K562 treated with DMSO at 1 percent for 48 hours (cell line): ENCODE results near the gene STRIP2. TPM values are rescaled to one million over a fixed set of nuclear protein-coding genes. Genes with fewer than 3 reads are reported as not detected.

Experiments
- total RNA-seq: library from RNA; unstranded; fragments of 300-600 nt; gene quantifications from 2 replicates; pipeline ENCODE4 v1.2.3, GENCODE V29; 2022; ENCODE audit warnings: low replicate concordance; ENCODE audit errors: extremely low read depth

STRIP2 gene, protein sequence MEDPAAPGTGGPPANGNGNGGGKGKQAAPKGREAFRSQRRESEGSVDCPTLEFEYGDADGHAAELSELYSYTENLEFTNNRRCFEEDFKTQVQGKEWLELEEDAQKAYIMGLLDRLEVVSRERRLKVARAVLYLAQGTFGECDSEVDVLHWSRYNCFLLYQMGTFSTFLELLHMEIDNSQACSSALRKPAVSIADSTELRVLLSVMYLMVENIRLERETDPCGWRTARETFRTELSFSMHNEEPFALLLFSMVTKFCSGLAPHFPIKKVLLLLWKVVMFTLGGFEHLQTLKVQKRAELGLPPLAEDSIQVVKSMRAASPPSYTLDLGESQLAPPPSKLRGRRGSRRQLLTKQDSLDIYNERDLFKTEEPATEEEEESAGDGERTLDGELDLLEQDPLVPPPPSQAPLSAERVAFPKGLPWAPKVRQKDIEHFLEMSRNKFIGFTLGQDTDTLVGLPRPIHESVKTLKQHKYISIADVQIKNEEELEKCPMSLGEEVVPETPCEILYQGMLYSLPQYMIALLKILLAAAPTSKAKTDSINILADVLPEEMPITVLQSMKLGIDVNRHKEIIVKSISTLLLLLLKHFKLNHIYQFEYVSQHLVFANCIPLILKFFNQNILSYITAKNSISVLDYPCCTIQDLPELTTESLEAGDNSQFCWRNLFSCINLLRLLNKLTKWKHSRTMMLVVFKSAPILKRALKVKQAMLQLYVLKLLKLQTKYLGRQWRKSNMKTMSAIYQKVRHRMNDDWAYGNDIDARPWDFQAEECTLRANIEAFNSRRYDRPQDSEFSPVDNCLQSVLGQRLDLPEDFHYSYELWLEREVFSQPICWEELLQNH
- total RNA-seq = 69.3 TPM in 1 of 2 replicates, not detected in the other

DNA sequence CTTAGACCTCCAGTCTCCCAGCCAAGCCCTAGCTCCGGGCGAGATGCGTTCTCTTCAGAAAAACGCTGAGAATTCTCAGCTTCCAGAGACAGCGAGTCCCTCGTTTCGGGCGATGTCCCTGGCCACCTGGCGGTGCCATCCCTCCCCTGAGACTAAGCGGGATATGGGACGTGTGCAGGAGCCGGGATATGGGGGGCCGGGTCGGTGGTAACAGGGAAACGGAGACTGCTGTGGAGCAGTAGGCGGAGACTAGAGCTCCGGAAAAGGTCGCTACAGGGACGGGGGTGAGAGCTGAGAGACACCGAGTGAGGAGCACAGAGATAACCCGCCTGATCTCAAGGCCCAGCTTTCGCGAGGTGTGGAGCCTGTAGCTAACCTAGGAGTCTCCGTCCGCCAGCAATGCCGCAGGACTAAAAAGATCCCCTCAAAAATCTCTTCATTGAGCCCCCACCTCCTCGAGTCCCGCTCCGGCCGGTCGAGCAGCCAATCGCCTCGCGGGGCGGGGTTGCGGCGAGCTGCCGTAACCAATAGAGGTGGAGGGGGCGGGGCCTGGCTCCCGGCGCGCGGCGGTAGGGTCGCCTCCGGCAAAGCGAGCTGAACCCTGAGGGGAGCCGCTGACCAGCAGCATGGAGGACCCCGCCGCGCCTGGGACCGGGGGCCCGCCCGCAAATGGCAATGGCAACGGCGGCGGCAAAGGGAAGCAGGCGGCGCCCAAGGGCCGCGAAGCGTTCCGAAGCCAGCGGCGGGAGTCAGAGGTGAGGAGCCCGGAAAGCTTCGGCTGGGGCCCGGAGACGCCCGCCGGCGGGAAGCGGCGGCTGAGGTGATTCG lies at the start of gene STRIP2:
STRIP2 (plus strand) TSS at position 586 of the 828 bp plus-strand sequence; CDS start at position 627, 41 bp downstream.

DNA sequence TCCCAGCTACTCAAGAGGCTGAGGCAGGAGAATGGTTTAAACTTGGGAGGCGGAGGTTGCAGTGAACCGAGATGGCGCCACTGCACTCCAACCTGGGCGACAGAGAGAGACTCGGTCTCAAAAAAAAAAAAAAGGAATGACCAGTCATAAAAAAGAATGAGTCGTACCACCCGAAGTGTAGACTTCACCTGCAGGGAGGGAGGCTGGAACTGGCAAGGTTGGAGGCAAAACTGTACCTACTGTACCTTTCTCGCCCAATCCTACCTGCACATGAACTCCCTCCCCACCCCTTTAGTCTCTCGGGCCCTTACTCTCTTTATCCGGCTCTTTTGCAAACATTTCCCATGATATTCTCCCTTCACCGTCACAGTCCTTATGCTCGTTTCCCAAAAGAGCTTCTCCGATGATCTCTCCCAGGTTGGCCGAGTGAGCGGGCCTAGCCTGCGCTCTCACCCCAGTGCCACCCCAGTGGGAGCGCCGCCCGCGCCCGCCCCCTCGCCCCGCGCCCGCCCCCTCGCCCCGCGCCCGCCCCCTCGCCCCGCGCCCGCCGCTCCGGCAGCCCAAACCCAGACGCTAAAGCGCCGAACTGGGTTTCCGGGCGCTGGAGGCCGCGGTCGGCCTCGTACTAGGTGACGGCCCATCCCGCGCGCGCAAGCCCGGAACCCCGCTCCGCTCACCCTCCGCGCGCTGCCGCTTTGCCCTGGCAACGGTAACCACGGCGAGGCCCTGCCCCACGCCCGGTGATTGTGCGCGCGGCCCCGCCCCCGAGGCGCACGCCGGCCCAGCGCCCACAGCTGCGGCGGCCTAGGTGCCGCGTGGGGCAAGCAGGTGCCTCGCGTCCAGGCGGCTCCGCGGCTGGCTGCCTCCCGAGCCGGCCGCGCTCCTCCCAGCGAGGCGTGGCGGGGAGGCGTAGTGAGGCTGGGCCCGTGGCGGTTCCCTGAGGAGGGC lies 67.8 kb downstream of the STRIP2 start, which contains the start of gene SMKR1:
SMKR1 (plus strand) TSS at position 772 of the 948 bp plus-strand sequence. CDS start 294 bp downstream, outside the sequence.

Other genes with a start within 250 kb of the STRIP2 start
- not detected in 2 replicates for gene SMO, start 245.8 kb upstream of the STRIP2 start, total RNA-seq
- not detected in 2 replicates for gene AHCYL2, start 209.4 kb upstream of the STRIP2 start, total RNA-seq
- gene SMKR1, start 68.1 kb downstream of the STRIP2 start, total RNA-seq = not detected in 2 replicates
- gene NRF1, start 177.3 kb downstream of the STRIP2 start, total RNA-seq = not detected in 2 replicates